CMK (cell line): ENCODE measurements around the gene CT45A1.
"Not testable (repeated sequence)": the region's sequence is repeated elsewhere in the genome, so short reads cannot be mapped to it uniquely, and the experiment has no call there.

Source experiments
- DNase-seq: peaks from one replicate; pipeline ENCODE4 v3.0.0-alpha.2; 2010; ENCODE audit warnings: low read depth

CT45A1 gene

DNA sequence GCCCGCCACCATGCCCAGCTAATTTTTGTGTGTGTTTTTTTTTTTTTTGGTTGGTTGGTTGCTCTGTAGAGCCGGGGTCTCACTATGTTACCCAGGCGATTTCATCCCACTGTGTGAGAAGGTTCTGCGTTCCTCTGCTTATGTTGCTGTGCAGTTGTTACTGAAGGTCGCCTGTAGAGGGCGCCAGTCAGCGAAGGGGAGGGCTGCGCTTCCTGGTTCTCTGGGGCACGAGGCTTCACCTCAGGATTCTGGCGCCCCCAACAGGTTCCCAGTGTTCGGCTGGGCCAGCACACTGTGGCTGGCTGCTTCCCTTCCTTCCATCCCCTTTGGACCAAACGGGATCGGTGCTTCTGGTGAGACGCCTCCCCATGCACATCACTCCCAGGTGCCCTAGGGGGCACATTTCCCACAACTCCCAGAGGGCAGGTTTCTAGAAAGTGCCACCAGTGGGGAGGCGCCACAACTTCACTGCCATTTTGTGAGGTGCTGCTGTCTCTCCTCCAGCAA is at the start of gene CT45A1:
Gene CT45A1, plus strand, starts transcription at position 457 of the 507 bp plus-strand sequence. CDS start 5,302 bp downstream, outside the sequence.
- not testable (repeated sequence) for DNase-seq

DNA sequence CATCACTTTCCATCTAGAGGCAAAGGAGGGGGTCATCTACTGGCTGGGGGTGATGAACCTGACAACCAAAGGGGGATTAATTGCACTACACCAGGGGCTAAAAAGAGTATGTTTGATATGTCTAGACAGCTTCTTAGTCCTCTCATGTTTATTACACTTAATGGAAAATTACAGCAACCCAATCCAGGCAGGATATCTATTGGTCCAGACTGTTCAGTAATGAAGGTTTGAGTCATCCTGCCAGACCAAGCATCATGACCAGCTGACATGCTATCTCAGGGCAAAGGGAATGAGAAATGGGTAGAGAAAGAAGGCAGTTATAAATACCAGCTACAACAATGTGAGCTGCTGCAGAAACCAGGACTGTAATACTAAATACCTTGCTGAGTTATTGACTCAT is 40.5 kb upstream of the CT45A1 start:
- DNase-seq = not testable (repeated sequence)

DNA sequence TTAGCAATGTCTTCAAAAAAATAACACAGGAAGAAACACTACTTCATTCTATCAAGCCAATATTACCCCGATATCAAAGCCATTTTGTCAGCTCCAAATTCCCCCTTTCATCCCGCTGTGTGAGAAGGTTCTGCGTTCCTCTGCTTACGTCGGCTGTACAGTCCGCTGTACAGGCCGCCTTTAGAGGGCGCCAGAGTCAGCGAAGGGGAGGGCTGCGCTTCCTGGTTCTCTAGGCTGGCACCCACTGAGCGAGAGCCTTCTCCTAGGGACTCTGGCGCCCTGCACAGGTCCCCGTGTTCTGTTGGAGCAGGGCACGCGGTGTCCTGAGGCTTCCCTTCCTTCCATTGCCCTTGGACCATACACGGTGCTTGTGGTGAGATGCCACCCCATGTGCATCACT is 25.3 kb upstream of the CT45A1 start:
- no peak for DNase-seq

- no peak for DNase-seq
These were observed 18.0 kb upstream of the CT45A1 start for GRCh38 chrX:135695471-135695870.

GRCh38 chrX:135697601-135698000 is 15.8 kb upstream of the CT45A1 start:
- no peak for DNase-seq

GRCh38 chrX:135698924-135699323 is 14.5 kb upstream of the CT45A1 start:
- DNase-seq = no peak

- no peak for DNase-seq
These were observed 5.6 kb upstream of the CT45A1 start for GRCh38 chrX:135707880-135708279.

DNA sequence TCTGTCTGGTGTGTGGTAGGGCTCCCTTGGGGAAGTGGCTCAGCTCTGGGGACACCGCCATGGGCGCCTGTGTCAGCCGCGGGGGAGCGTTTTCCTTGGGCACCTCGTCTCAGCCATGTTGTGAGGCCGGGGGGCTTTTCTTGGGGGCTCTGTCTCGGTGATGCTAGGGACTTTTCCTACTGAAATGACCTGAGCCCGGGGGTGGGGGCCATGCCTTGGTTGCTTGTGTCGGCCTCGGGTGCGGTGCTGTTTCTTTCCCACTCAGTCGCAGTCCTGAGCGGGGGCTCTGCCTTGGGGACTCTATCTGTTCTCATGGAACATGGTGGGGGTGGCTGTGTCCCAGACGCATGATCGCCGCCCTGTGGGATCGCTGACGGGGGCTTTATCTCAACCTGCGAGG is 356 bp downstream of the CT45A1 start:
- no peak for DNase-seq

GRCh38 chrX:135734666-135735065 is 21.2 kb downstream of the CT45A1 start:
- DNase-seq = not testable (repeated sequence)

GRCh38 chrX:135737366-135738071 is 24.1 kb downstream of the CT45A1 start:
- DNase-seq = no peak

- DNase-seq = no peak
These were observed 27.3 kb downstream of the CT45A1 start for GRCh38 chrX:135740681-135741149.

DNA sequence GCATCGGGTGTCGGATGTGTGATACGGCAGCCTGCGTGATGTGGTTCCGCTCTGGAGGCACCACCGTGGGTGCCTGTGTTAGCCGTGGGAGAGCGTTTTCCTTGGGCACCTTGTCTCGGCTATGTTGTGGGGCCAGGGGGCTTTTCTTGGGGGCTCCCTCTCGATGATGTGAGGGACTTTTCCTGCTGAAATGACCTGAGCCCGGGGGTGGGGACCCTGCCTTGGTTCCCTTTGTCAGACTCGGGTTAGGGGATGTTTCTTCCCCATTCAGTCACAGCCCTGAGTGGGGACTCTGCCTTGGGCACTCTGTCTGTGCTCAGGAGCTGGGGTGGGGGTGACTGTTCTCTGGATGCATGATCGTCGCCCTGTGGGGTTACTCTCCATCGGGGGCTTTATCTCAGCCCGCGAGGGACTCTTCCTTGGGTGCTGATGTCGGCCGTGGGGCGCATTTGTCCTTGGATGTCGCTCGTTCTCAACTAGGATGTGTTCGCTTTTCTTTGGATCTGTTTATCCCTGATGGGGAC is 27.8 kb downstream of the CT45A1 start:
- no peak for DNase-seq

GRCh38 chrX:135744739-135745138 is 31.3 kb downstream of the CT45A1 start:
- not testable (repeated sequence) for DNase-seq

GRCh38 chrX:135768091-135768490 is 54.7 kb downstream of the CT45A1 start, which contains the start of gene CT45A3:
CT45A3 (minus strand) TSS chrX:135768191; CDS start chrX:135764444, 3,747 bp downstream.
- DNase-seq = not testable (repeated sequence)
